OCI-LY3 (cell line): ENCODE measurements around the gene ICAM1.

Experiments used
- CTCF ChIP-seq: fragments of 200-600, 300-600 bp; sonication (generic); IDR thresholded peaks from 2 replicates; pipeline ENCODE4 v1.5.1; 2014; ENCODE audit warnings: antibody characterized with exemption, low read length, low read depth
- EZH2phosphoT487 ChIP-seq: fragments of 200-600 bp; shearing (Covaris generic); IDR thresholded peaks from 2 replicates; pipeline ENCODE4 v1.6.1; 2018; ENCODE audit warnings: antibody characterized with exemption, mixed run types, low read depth

- TF ChIP-seq CTCF (no peak), EZH2phosphoT487 (no peak)
Observed at GRCh38 chr19:10270180-10270615, 722 bp upstream of the ICAM1 start.
